HG02588 (cell line): Measurements from ENCODE around the gene LEMD3.
"Not testable (repeated sequence)": the region's sequence is repeated elsewhere in the genome, so short reads cannot be mapped to it uniquely, and the experiment has no call there.

Experiments
- ATAC-seq: cut with Tn5 transposase; IDR thresholded peaks from one replicate; pipeline ENCODE4 v1.9.1; 2021; ENCODE audit warnings: mild to moderate bottlenecking, moderate library complexity; ENCODE audit not compliant: unreplicated experiment

Gene LEMD3

GRCh38 chr12:65276916-65277530 is 107.6 kb downstream of the LEMD3 start:
- no peak for ATAC-seq

DNA sequence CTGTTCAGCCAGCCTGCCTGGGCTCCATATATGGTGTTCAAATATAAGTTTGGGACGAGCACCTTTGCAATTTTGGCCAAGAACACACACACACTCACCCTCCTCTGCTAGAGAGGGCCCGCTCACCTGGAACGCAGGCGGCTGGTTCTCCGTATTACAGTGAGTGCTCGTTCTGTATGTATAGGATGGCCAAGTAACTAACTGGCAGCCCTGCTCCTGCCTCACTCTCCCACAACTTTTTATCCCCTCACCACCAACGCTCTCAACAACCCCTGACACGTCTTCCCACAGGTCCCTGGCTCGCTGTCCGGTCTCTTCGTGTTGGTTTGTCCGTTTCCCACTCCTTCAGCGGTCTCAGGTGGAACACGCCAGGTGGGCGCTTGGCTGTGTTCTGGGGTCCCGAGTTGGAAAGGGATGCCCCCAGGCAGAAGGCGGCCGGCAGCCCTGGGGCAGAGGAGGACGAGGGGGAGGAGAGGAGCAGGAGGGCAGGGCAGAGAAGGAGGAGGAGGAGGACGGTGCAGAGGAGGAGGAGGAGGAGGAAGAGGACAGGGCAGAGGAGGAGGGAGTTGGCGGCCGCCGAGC is 108.7 kb downstream of the LEMD3 start:
- ATAC-seq, result no peak

- peak; percentile 62 for ATAC-seq
Observed at GRCh38 chr12:65278576-65279368, 109.4 kb downstream of the LEMD3 start, which contains the start of gene MSRB3. Gene MSRB3 (plus strand): TSS chr12:65278683. CDS start chr12:65308580, 29,897 bp downstream.

DNA sequence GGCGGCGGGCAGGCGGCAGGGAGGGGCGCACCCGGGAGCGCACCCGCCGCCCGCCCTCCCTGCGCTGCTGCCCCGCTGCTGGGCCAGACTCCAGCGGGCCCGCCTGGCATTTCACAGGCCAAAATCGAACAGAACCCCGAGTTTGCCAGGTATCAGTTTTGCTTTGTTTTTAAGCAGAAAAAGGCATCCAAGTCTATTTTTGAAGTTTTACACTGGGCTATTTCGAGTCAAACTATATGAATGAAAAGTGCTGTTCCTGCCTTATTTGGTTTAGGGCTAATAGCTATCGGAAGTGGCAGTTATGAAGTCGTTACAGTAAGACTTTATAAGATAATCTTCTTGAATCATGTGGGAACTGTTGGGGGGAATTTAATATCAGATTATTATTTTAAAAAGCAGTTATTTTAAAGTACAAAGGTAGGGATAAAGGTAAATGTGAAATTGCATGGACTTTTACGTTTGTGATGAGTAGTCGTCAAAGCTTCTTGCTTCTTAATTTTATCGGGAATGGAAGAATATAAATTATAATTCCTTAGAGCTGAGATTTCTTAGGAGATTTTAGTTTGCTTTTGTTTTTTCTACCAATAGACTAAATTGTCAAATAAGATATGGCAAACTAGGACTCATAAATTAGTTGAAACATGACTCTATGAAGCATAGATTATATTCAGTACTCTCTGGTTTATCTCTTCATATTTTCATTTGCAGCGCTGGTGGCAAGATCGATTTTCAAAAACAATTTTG is 110.2 kb downstream of the LEMD3 start:
- ATAC-seq, result peak; percentile 13

DNA sequence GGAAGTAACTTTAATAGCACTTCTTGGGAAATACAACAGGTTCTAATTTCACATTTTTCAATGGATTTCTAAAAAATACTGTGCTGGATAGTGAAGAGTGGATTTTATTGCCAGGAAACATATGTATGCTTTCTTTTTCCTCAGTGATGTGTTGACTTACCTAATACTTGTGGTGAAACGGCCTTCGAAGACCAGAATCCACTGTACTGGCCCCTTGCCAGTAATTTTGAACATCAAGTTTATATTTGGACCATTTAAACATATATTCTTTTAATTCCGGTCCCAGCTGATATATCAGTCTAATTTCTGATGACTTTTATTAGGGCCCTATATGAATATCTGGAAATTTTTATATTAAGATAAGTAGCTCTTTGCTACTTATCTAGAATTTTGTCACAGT is 110.9 kb downstream of the LEMD3 start:
- no peak for ATAC-seq

GRCh38 chr12:65282840-65283239 is 113.5 kb downstream of the LEMD3 start:
- ATAC-seq, result no peak

DNA sequence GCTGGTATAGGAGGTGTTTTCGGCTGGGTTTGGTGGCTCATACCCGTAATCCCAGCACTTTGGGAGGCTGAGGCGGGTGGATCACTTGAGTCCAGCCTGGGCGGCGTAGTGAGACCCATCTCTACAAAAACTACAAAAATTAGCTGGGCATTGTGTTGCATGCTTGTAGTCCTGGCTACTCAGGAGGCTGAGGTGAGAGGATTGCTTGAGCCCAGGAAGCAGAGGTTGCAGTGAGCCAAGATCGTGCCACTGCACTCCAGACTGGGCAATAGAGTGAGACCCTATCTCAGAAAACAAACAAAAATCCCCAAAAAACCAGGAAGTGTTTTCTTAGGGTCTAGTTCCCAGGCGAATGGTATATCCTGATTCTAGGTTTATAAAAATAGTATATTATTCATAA is 116.1 kb downstream of the LEMD3 start:
- ATAC-seq, result not testable (repeated sequence)

GRCh38 chr12:65287426-65287825 is 118.0 kb downstream of the LEMD3 start:
- no peak for ATAC-seq

GRCh38 chr12:65292241-65292640 is 122.9 kb downstream of the LEMD3 start:
- no peak for ATAC-seq

GRCh38 chr12:65293735-65294134 is 124.4 kb downstream of the LEMD3 start:
- no peak for ATAC-seq

- ATAC-seq, result no peak
Observed at GRCh38 chr12:65294641-65295262, 125.4 kb downstream of the LEMD3 start.

DNA sequence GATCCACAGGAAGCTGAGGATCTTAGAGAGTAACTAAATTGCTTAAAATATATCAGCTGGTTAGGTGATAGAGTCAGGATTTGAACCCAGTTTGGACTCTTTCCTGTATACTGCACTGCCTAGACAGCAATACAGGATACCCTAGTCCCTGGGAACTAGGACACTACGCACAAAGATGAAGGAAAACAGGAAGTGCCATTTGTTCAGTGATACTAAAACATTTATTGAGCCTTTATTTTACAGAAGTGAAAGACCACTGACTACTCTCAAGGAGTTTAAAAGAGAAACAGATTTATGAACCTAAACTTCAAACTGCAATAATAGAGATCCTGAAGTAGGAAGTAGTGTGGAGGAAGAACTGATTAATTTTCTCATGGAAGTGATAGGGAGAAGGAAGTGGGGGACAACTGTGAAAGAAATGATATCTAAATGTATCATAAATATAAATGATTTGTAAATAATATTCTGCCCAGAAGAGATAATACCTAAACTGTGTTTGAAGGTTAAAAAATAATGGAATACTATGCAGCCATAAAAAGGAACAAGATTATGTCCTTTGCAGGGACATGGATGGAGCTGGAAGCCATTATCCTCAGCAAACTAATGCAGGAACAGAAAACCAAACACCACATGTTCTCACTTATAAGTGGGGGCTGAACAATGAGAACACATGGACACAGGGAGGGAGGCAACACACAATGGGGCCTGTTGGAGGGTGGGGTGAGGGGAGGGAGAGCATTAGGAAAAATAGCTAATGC is 127.3 kb downstream of the LEMD3 start:
- no peak for ATAC-seq
